ENCODE data around the gene BASP1. TPM values are rescaled to one million over a fixed set of nuclear protein-coding genes. Genes with fewer than 3 reads are reported as not detected.

BASP1 gene
- total RNA-seq, 1 experiment from 2014 or later, result not detected

DNA sequence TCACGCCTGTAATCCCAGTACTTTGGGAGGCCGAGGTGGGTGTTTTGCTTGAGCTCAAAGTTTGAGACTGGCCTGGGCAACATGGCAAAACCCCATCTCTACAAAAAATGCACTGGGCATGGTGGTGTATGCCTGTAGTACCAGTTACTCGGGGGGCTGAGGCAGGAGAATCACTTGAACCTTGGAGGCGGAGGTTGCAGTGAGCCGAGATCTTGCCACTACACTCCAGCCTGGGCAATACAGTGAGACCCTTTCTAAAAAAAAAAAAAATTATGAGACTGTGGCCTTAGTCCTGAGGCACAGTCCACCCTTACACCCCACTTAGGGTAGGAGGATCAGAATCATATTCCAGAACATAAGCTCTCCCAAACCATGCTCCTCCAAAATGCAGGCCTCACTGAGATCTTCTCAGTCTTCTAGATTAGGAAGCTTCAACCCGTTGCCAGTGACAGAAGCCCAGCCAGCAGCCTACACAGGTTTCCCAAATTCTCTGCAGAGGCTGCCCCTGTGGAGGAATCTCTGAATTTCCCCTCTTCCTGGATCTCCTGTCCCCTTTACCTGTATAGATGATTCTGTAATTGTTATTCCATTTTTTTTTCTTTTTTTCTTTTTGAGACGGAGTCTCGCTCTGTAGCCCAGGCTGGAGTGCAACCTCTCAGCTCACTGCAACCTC, 77.3 kb downstream of the BASP1 start:
- BruUV-seq (replicated peaks), result no TSS peak
- CTCF ChIA-PET, result interaction anchor here (0.6 to 0.8 kb wide), 2 partner anchors 12 to 884 kb away, joined by 3 to 12 read pairs; no protein-coding TSS in a partner anchor
- Mint-ChIP-seq H3K4me3 (ENCODE audit: low read depth, unreplicated experiment) (no peak overlapping the region), H3K4me1 (ENCODE audit: low read depth, unreplicated experiment) (no peaks in the 10 kb centered on the region), H3K36me3 (ENCODE audit: insufficient read depth, unreplicated experiment) (no peaks in the 10 kb centered on the region), H3K9me3 (ENCODE audit: low read depth, unreplicated experiment) (no peaks in the 10 kb centered on the region), H3K27ac (ENCODE audit: unreplicated experiment) (no peak overlapping the region), H3K27me3 (ENCODE audit: unreplicated experiment) (peaks cover 39% of the 10 kb centered on the region)
- intact Hi-C loops (cut with micrococcal nuclease; ENCODE audit: unreplicated experiment), result no loop called here
- no peak for DNase-seq
- TF ChIP-seq, protein P1, sequence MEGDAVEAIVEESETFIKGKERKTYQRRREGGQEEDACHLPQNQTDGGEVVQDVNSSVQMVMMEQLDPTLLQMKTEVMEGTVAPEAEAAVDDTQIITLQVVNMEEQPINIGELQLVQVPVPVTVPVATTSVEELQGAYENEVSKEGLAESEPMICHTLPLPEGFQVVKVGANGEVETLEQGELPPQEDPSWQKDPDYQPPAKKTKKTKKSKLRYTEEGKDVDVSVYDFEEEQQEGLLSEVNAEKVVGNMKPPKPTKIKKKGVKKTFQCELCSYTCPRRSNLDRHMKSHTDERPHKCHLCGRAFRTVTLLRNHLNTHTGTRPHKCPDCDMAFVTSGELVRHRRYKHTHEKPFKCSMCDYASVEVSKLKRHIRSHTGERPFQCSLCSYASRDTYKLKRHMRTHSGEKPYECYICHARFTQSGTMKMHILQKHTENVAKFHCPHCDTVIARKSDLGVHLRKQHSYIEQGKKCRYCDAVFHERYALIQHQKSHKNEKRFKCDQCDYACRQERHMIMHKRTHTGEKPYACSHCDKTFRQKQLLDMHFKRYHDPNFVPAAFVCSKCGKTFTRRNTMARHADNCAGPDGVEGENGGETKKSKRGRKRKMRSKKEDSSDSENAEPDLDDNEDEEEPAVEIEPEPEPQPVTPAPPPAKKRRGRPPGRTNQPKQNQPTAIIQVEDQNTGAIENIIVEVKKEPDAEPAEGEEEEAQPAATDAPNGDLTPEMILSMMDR (IDR thresholded peaks at IDR 0.05; ENCODE audit: unreplicated experiment), result no peak

DNA sequence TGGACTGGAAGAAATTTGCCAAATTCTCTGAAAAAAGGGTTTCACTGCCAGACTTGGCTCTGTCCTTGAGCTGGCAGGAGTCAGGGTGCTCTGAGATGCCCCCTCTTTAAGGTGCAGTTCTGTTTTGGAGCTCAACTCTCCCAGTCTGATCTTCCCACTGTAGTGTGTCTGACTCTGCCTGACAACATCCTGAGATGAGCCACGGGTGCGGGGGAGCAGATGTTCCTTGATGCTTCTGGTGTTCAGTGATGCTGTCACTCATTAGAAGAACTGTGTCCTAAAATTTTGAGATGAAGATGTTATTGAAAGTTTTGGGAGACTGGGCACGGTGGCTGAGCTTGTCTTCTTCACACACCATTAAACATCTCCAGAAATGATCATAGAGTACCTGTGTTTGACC, 78.2 kb downstream of the BASP1 start:
- intact Hi-C loops (cut with micrococcal nuclease; ENCODE audit: unreplicated experiment), result no loop called here
- TF ChIP-seq, protein P1 (IDR thresholded peaks at IDR 0.05; ENCODE audit: unreplicated experiment), result no peak
- H3K27ac Mint-ChIP-seq (ENCODE audit: unreplicated experiment), result no peak overlapping the region
- DNase-seq, result no peak
- H3K9me3 Mint-ChIP-seq (ENCODE audit: low read depth, unreplicated experiment), result no peaks in the 10 kb centered on the region
- peaks cover 39% of the 10 kb centered on the region for H3K27me3 Mint-ChIP-seq (ENCODE audit: unreplicated experiment)
- CTCF ChIA-PET, result no interaction called here
- no peaks in the 10 kb centered on the region for H3K4me1 Mint-ChIP-seq (ENCODE audit: low read depth, unreplicated experiment)
- H3K4me3 Mint-ChIP-seq (ENCODE audit: low read depth, unreplicated experiment), result no peak overlapping the region
- no TSS peak for BruUV-seq (replicated peaks)
- H3K36me3 Mint-ChIP-seq (ENCODE audit: insufficient read depth, unreplicated experiment), result no peaks in the 10 kb centered on the region

DNA sequence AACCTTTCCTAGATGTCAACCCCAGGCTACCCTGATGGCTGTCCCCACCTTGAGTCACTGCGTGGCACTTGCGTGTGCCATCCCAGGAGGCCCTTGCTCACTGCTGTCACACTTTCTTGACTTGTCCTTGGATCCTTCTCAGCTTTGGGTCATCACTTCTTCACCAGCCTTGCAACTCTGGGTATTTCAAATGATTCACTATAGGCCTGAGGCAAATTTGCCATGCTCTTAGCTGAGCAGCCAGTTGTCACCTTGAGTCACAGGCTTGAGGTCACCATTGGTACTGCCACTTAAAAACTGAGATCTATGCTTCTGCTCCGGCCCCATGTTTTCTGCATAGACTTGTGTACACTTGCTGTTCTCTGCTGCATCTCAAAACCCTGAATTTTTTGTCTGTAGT, 84.7 kb downstream of the BASP1 start:
- TF ChIP-seq, protein P1 (IDR thresholded peaks at IDR 0.05; ENCODE audit: unreplicated experiment), result no peak
- Mint-ChIP-seq H3K27ac (ENCODE audit: unreplicated experiment) (no peak overlapping the region), H3K9me3 (ENCODE audit: low read depth, unreplicated experiment) (no peaks in the 10 kb centered on the region), H3K4me1 (ENCODE audit: low read depth, unreplicated experiment) (no peaks in the 10 kb centered on the region), H3K27me3 (ENCODE audit: unreplicated experiment) (peaks cover 14% of the 10 kb centered on the region), H3K4me3 (ENCODE audit: low read depth, unreplicated experiment) (no peak overlapping the region), H3K36me3 (ENCODE audit: insufficient read depth, unreplicated experiment) (no peaks in the 10 kb centered on the region)
- BruUV-seq (replicated peaks), result no TSS peak
- CTCF ChIA-PET, result no interaction called here
- intact Hi-C loops (cut with micrococcal nuclease; ENCODE audit: unreplicated experiment), result no loop called here
- no peak for DNase-seq

DNA sequence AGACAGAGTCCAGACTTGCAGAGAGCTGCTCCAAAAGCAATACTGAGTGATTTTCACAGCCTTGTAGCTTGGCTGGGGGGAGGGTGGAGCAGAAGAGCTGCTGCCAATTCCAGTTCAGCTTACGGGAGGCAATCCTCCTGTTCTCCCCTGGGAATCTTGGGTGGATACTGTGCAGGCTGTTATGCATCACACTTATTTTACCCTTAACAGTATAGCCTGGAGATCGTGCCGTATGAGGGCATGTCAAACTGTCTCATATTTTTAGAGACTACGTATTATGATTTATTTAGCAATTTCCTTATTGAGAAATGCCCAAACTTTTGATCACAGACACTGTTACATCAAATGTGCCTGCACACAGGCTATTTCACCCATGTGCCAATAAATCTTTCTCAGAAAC, 85.2 kb downstream of the BASP1 start:
- Mint-ChIP-seq H3K4me1 (ENCODE audit: low read depth, unreplicated experiment) (no peaks in the 10 kb centered on the region), H3K27me3 (ENCODE audit: unreplicated experiment) (peaks cover 14% of the 10 kb centered on the region), H3K4me3 (ENCODE audit: low read depth, unreplicated experiment) (no peak overlapping the region), H3K36me3 (ENCODE audit: insufficient read depth, unreplicated experiment) (no peaks in the 10 kb centered on the region), H3K27ac (ENCODE audit: unreplicated experiment) (no peak overlapping the region), H3K9me3 (ENCODE audit: low read depth, unreplicated experiment) (peaks cover 2% of the 10 kb centered on the region)
- intact Hi-C loops (cut with micrococcal nuclease; ENCODE audit: unreplicated experiment), result no loop called here
- DNase-seq, result no peak
- TF ChIP-seq, protein P1 (IDR thresholded peaks at IDR 0.05; ENCODE audit: unreplicated experiment), result no peak
- CTCF ChIA-PET, result no interaction called here
- BruUV-seq (replicated peaks), result no TSS peak
